ENCODE results near the gene FUZ. TPM values are rescaled to one million over a fixed set of nuclear protein-coding genes. Genes with fewer than 3 reads are reported as not detected.

FUZ gene
- total and polyA plus RNA-seq, 2 of the 8 experiments (the other 6 are each of a cell fraction or from before 2014, with no cell fraction given) = 28.4 to 33.9 TPM

DNA sequence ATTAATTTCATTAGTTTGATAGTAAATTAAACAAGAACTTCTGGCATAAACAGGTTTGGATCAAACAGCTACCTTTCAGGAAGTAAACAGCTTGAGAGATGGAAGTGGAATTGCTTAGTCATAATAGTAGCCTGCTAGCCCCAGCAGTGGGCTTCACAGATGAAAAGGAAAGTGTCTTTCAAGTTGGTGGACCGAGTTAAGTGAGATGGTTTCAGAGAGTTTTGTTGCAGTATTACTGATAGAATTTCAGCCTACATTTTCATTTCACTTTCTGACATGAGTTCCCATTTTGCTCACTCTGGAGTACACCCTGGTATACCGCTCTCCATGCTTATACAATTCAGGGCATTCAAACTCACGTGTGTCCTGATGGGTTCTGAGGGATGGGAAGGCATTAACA, 35.8 kb upstream of the FUZ start:
- no peak overlapping the region for H3K4me3 ChIP-seq (ENCODE audit: extremely low read depth in 1 of 4, insufficient read depth in 2 of 4, low read depth in 3 of 4, low read length in 4 of 4)
- CTCF ChIA-PET (ENCODE audit: partially characterized antibody) = interaction anchor here (1.1 to 1.7 kb wide), 3 partner anchors 9 to 48 kb away, joined by 3 to 5 read pairs (median 4); no protein-coding TSS in a partner anchor

More for the DNA sequence above, 35.8 kb upstream of the FUZ start:
- Histone ChIP-seq H3K9me3 (ENCODE audit: insufficient read depth in 2 of 2, low read depth in 1 of 2, low read length in 1 of 2) (no peaks in the 10 kb centered on the region), H2BK15ac (ENCODE audit: low read length) (no peak overlapping the region), H2BK12ac (ENCODE audit: low read depth, low read length) (no peak overlapping the region), H3K23ac (ENCODE audit: insufficient read length) (no peak overlapping the region), H3K79me1 (ENCODE audit: low read depth, low read length) (peaks cover 18% of the 10 kb centered on the region), H3K79me2 (ENCODE audit: control insufficient read depth in 1 of 2, insufficient read depth in 2 of 2, low read length in 2 of 2) (peaks cover 17 to 22% of the 10 kb centered on the region in 2 experiments), H3K23me2 (ENCODE audit: low read depth, low read length) (peaks cover 10% of the 10 kb centered on the region; the same call in 1 of the 2 replicates), H4K91ac (replicated peaks; ENCODE audit: insufficient read length, low read length) (no peak overlapping the region), H3K18ac (ENCODE audit: extremely low read depth, low read length) (no peak overlapping the region), H2AFZ (ENCODE audit: low read length) (no peak overlapping the region), H2BK20ac (ENCODE audit: low read length) (no peak overlapping the region), H4K20me1 (replicated peaks in 1 of 2; ENCODE audit: control insufficient read depth in 1 of 2, insufficient read depth in 2 of 2, low read length in 2 of 2) (peaks cover 15 to 20% of the 10 kb centered on the region in 2 experiments), H3K4me2 (ENCODE audit: insufficient read depth in 1 of 2, low read depth in 2 of 2, low read length in 2 of 2) (no peak overlapping the region), H3K27me3 (replicated peaks in 1 of 4; ENCODE audit: control insufficient read depth in 3 of 4, extremely low read depth in 1 of 4, insufficient read depth in 3 of 4, low read length in 3 of 4) (no peaks in the 10 kb centered on the region; a peak in 1 of 7 replicates), H3K14ac (ENCODE audit: insufficient read length) (no peak overlapping the region), H3K4me1 (replicated peaks in 1 of 4; ENCODE audit: control insufficient read depth in 3 of 4, insufficient read depth in 4 of 4, low read length in 3 of 4) (peaks cover 3 to 9% (median 6%) of the 10 kb centered on the region in 4 experiments), H3K4ac (replicated peaks; ENCODE audit: insufficient read length, low read depth, low read length) (no peak overlapping the region), H2BK5ac (ENCODE audit: low read depth, low read length) (no peak overlapping the region), H3K36me3 (ENCODE audit: control insufficient read depth in 2 of 4, insufficient read depth in 4 of 4, low read length in 3 of 4) (peaks cover 0 to 7% (median 1%) of the 10 kb centered on the region in 4 experiments; a peak in 2 of 8 replicates), H2AK5ac (ENCODE audit: low read depth, low read length) (no peak overlapping the region), H3K27ac (ENCODE audit: low read depth, low read length) (no peak overlapping the region), H2BK120ac (replicated peaks; ENCODE audit: low read depth, low read length) (no peak overlapping the region), H4K8ac (ENCODE audit: extremely low read depth, insufficient read depth, low read length) (no peak overlapping the region), H3K9ac (replicated peaks in 1 of 4; ENCODE audit: extremely low read depth in 1 of 4, low read depth in 3 of 4, low read length in 3 of 4) (no peak overlapping the region), H4K5ac (ENCODE audit: insufficient read length, low read depth, low read length) (no peak overlapping the region), H3K56ac (replicated peaks; ENCODE audit: insufficient read length, low read depth, low read length) (no peak overlapping the region)
- POLR2A ChIA-PET (ENCODE audit: partially characterized antibody) = interaction anchor here (1.0 to 12.4 kb wide), 8 partner anchors 12 to 219 kb away, joined by 3 to 247 read pairs (median 4); partner anchors contain the start of genes FUZ and PNKP
- DNase-seq (ENCODE audit: low read depth in 1 of 2, low spot score in 2 of 2) (no peak), FAIRE-seq (no peak)
- TF ChIP-seq TCF12 (IDR thresholded peaks at IDR 0.05; ENCODE audit: low read depth, low read length) = no peak
- WGBS, 2 experiments (ENCODE audit: extremely low coverage in 1 of 2, insufficient coverage in 1 of 2, insufficient read length in 1 of 2, insufficient replicate concordance in 2 of 2, low coverage in 1 of 2, low lambda C conversion rate in 2 of 2, missing lambda C conversion rate in 1 of 2) = 94% methylated on average over 3 of the region's 3 CpGs; no CpG with 5 or more reads in 1 of the 2 experiments

Measured in H1 (cell line).